ENCODE results near the gene TEX38. TPM values are rescaled to one million over a fixed set of nuclear protein-coding genes. Genes with fewer than 3 reads are reported as not detected.

Gene TEX38
- total and polyA plus RNA-seq, 10 of the 15 experiments (the other 5 are each of a cell fraction or from before 2014, with no cell fraction given): 0.07 to 0.32 (median 0.15) TPM; not detected in 7

- Histone ChIP-seq H3K4me3 (no peak overlapping the region), H3K4me2 (ENCODE audit: control insufficient read depth, insufficient read depth) (no peak overlapping the region), H3K4me1 (ENCODE audit: control insufficient read depth, insufficient read depth, low read length) (no peaks in the 10 kb centered on the region), H4K20me1 (ENCODE audit: control insufficient read depth, insufficient read depth) (no peaks in the 10 kb centered on the region), H3K79me2 (ENCODE audit: control insufficient read depth, insufficient read depth, low read length) (no peaks in the 10 kb centered on the region), H3K27me3 (replicated peaks in 1 of 2; ENCODE audit: control insufficient read depth in 2 of 2, insufficient read depth in 2 of 2, low read length in 1 of 2) (no peaks in the 10 kb centered on the region), H3K36me3 (ENCODE audit: control insufficient read depth in 2 of 2, insufficient read depth in 2 of 2, low read length in 1 of 2) (peaks cover 2 to 8% of the 10 kb centered on the region in 2 experiments), H3K9ac (ENCODE audit: control insufficient read depth, insufficient read depth, low read length) (no peak overlapping the region), H2AFZ (ENCODE audit: control insufficient read depth, low read depth, low read length) (no peak overlapping the region), H3K27ac (ENCODE audit: control insufficient read depth, insufficient read depth) (no peak overlapping the region), H3K9me3 (replicated peaks; ENCODE audit: control insufficient read depth, insufficient read depth, low read length) (no peaks in the 10 kb centered on the region)
- RAD21 ChIA-PET (ENCODE audit: unreplicated experiment): no interaction called here
- in situ Hi-C loops (cut with MboI): no loop called here
- ATAC-seq (no peak), FAIRE-seq (no peak), DNase-seq (ENCODE audit: low read depth, low spot score) (no peak)
- TF ChIP-seq IKZF2 (IDR thresholded peaks at IDR 0.05) (no peak), MLLT1 (IDR thresholded peaks at IDR 0.05) (no peak), SMC3 (IDR thresholded peaks at IDR 0.05; ENCODE audit: borderline replicate concordance, low read length) (no peak), YBX1 (IDR thresholded peaks at IDR 0.05) (no peak), SP1 (IDR thresholded peaks at IDR 0.05; ENCODE audit: low read depth, low read length) (no peak), CUX1 (IDR thresholded peaks at IDR 0.05; ENCODE audit: insufficient replicate concordance, low read depth, low read length) (no peak), TCF3 (IDR thresholded peaks at IDR 0.05; ENCODE audit: borderline replicate concordance, insufficient read depth, low read depth, low read length) (no peak), TARDBP (IDR thresholded peaks at IDR 0.05; ENCODE audit: borderline replicate concordance) (no peak), USF2 (IDR thresholded peaks at IDR 0.05; ENCODE audit: borderline replicate concordance, low read depth, low read length) (no peak), POLR2A (IDR thresholded peaks at IDR 0.05; ENCODE audit: low read depth, low read length) (no peak), SUPT20H (IDR thresholded peaks at IDR 0.05; ENCODE audit: borderline replicate concordance, control insufficient read depth, low read depth, low read length) (no peak), GATAD2B (conservative IDR thresholded peaks at IDR 0.05; ENCODE audit: low read depth) (no peak), NBN (IDR thresholded peaks at IDR 0.05) (no peak)
- SMC1A ChIA-PET (ENCODE audit: uncharacterized antibody, unreplicated experiment): no interaction called here
- WGBS (ENCODE audit: insufficient coverage, insufficient replicate concordance, low lambda C conversion rate, missing lambda C conversion rate): 98% methylated on average over 2 of the region's 2 CpGs
- CTCF ChIA-PET: interaction anchor here (0.7 kb wide), 1 partner anchor 45 kb away, joined by 3 read pairs; no protein-coding TSS in a partner anchor
- intact Hi-C loops (cut with micrococcal nuclease; ENCODE audit: unreplicated experiment): no loop called here
- TSS peak; percentile 42 for BruUV-seq (replicated peaks)
- POLR2A ChIA-PET: no interaction called here
Observed at GRCh38 chr1:46635205-46635604, 36.4 kb upstream of the TEX38 start.

All from GM12878 (cell line).